Naive thymus-derived CD4-positive, alpha-beta T cell (primary cell): ENCODE data around the gene SLC25A4. TPM values are rescaled to one million over a fixed set of nuclear protein-coding genes. Genes with fewer than 3 reads are reported as not detected.

Experiments
- ATAC-seq: fragments of 150-1000 bp; cut with Tn5 transposase; 2 replicates; pipeline ENCODE4 v1.10.0; 2021; ENCODE audit warnings: mild to moderate bottlenecking, moderate library complexity
- CTCF ChIA-PET: fragments of 350-600 bp; sonication (Branson Sonifier 250); formaldehyde crosslinking; loops from one replicate; lab custom pipeline; 2021; ENCODE audit warnings: antibody characterized with exemption; lab: Charles Lee
- POLR2A ChIA-PET: fragments of 350-600 bp; sonication (Branson Sonifier 250); formaldehyde crosslinking; loops from one replicate; lab custom pipeline; 2021; ENCODE audit warnings: antibody characterized with exemption, inconsistent platforms; lab: Charles Lee
- DNase-seq, 9 donors: peaks; one replicate each; pipeline versions ENCODE4 v3.0.0 to v3.0.0-alpha.2; 2020 to 2022; ENCODE audit warnings: mixed read lengths in 1 of 9
- H3K27ac ChIP-seq: one replicate; pipeline ENCODE4 v1.7.0; 2013; ENCODE audit warnings: mild to moderate bottlenecking, low read depth, low read length, moderate library complexity
- H3K27me3 ChIP-seq, 2 donors: one replicate each; pipeline ENCODE4 v1.7.0; 2013; ENCODE audit warnings: low read length in 2 of 2, mild to moderate bottlenecking in 2 of 2, moderate library complexity in 2 of 2; ENCODE audit not compliant: control insufficient read depth in 2 of 2, insufficient read depth in 2 of 2
- H3K36me3 ChIP-seq, 3 experiments: 1 replicate in 2 of 3; 2 replicates in 1 of 3; pipeline ENCODE4 v1.7.0; 2013; ENCODE audit warnings: low read length in 3 of 3, mild to moderate bottlenecking in 3 of 3, moderate library complexity in 1 of 3; ENCODE audit not compliant: insufficient read depth in 3 of 3, control insufficient read depth in 2 of 3
- H3K4me1 ChIP-seq, 2 donors: one replicate each; pipeline ENCODE4 v1.7.0; 2013; ENCODE audit warnings: low read length in 2 of 2, mild to moderate bottlenecking in 2 of 2, moderate library complexity in 1 of 2; ENCODE audit not compliant: control insufficient read depth in 2 of 2, insufficient read depth in 2 of 2
- H3K4me3 ChIP-seq: 2 replicates; pipeline ENCODE4 v1.7.0; 2013; ENCODE audit warnings: mild to moderate bottlenecking, low read length
- H3K9me3 ChIP-seq, 3 experiments: 1 replicate in 2 of 3; 2 replicates in 1 of 3; pipeline ENCODE4 v1.7.0; 2013; ENCODE audit warnings: low read length in 3 of 3; ENCODE audit not compliant: control insufficient read depth in 2 of 3
- H3K27ac Mint-ChIP-seq, 9 donors: one replicate each; pipeline ENCODE4 v1.8.0; 2020 to 2022; ENCODE audit warnings: mixed read lengths in 9 of 9, mild to moderate bottlenecking in 8 of 9, moderate library complexity in 5 of 9, inconsistent platforms in 2 of 9
- H3K27me3 Mint-ChIP-seq, 5 donors: one replicate each; pipeline ENCODE4 v1.8.0; 2021 to 2022; ENCODE audit warnings: mixed read lengths in 5 of 5, mild to moderate bottlenecking in 1 of 5
- H3K36me3 Mint-ChIP-seq, 5 donors: one replicate each; pipeline ENCODE4 v1.8.0; 2020 to 2022; ENCODE audit warnings: mixed read lengths in 5 of 5, mild to moderate bottlenecking in 3 of 5, inconsistent platforms in 1 of 5
- H3K4me1 Mint-ChIP-seq, 7 donors: one replicate each; pipeline ENCODE4 v1.8.0; 2020 to 2022; ENCODE audit warnings: mixed read lengths in 7 of 7, mild to moderate bottlenecking in 3 of 7, inconsistent platforms in 1 of 7
- H3K4me3 Mint-ChIP-seq, 10 donors: one replicate each; pipeline ENCODE4 v1.8.0; 2020 to 2022; ENCODE audit warnings: mild to moderate bottlenecking in 10 of 10, mixed read lengths in 10 of 10, moderate library complexity in 6 of 10, inconsistent platforms in 2 of 10
- H3K9me3 Mint-ChIP-seq, 11 donors: one replicate each; pipeline ENCODE4 v1.8.0; 2020 to 2022; ENCODE audit warnings: mixed read lengths in 11 of 11, mild to moderate bottlenecking in 4 of 11, inconsistent platforms in 1 of 11, moderate library complexity in 1 of 11
- intact Hi-C, 2 donors: fragments of 100-400 bp; cut with micrococcal nuclease; formaldehyde crosslinking; loops; one replicate each; pipeline ENCODE4 v1.15.1; 2023
- polyA plus RNA-seq, 2 donors: library from polyadenylated mRNA; unstranded; fragments of 300-500 nt; fragmentation: Illumina TruSeq; gene quantifications; one replicate each; pipeline ENCODE4 v1.2.3, GENCODE V29; 2021
- total RNA-seq, 6 experiments: library from RNA in 5 of 6; stranded (reverse) in 5 of 6; gene quantifications; 1 replicate in 5 of 6; 2 replicates in 1 of 6; pipeline ENCODE4 v1.2.3 and lab custom pipeline; 2021 to 2026

The SLC25A4 gene
- total and polyA plus RNA-seq, 7 experiments from 2014 or later: 0.60 to 7.2 (median 3.8) TPM

- Histone ChIP-seq H3K9me3 (no peaks in the 10 kb centered on the region), H3K27me3 (no peaks in the 10 kb centered on the region), H3K36me3 (peaks cover 0 to 7% (median 0%) of the 10 kb centered on the region in 3 experiments), H3K4me1 (peaks cover 0 to 4% of the 10 kb centered on the region in 2 donors), H3K4me3 (no peak overlapping the region), H3K27ac (no peak overlapping the region)
- ATAC-seq (no peak), DNase-seq (no peak)
- no peak overlapping the region for H3K4me3 Mint-ChIP-seq
- H3K4me1 Mint-ChIP-seq: peaks cover 0 to 8% (median 0%) of the 10 kb centered on the region in 7 donors
- intact Hi-C loops: no loop called here
- ChIA-PET POLR2A (no interaction called here), CTCF (no interaction called here)
- H3K27ac Mint-ChIP-seq: no peak overlapping the region
- H3K9me3 Mint-ChIP-seq: no peaks in the 10 kb centered on the region
- H3K36me3 Mint-ChIP-seq: peaks cover 0 to 38% (median 21%) of the 10 kb centered on the region in 5 donors
- H3K27me3 Mint-ChIP-seq: peaks cover 0 to 6% (median 0%) of the 10 kb centered on the region in 5 donors
Measured at GRCh38 chr4:185151296-185151695, 8.2 kb downstream of the SLC25A4 start.

- Mint-ChIP-seq H3K9me3 (peaks cover 0 to 2% (median 0%) of the 10 kb centered on the region in 11 donors), H3K4me3 (peak overlapping the region; percentile 40 to 79 (median 66)), H3K27me3 (peaks cover 0 to 18% (median 0%) of the 10 kb centered on the region in 5 donors), H3K4me1 (peaks cover 13 to 26% (median 20%) of the 10 kb centered on the region in 7 donors), H3K36me3 (peaks cover 12 to 49% (median 43%) of the 10 kb centered on the region in 5 donors), H3K27ac (peak overlapping the region in 7 of 9 donors; percentile 21 to 82 (median 48))
- H3K4me3 ChIP-seq: peak overlapping the region; percentile 0
- peaks cover 14% of the 10 kb centered on the region in 2 donors for H3K4me1 ChIP-seq
- ATAC-seq (peak; percentile 81), DNase-seq (peak in 7 of 9 donors; percentile 29 to 77 (median 71))
- POLR2A ChIA-PET: interaction anchor here (0.7 kb wide), 1 partner anchor 23 kb away, joined by 5 read pairs; the partner anchor contains the start of gene SLC25A4
- H3K27ac ChIP-seq: no peak overlapping the region
- intact Hi-C loops: loop anchor here (1.0 to 5.0 kb wide), 5 partner anchors 17 to 37 kb away; partner anchors contain the start of genes CFAP97 (in 2 of the 2) and SLC25A4 (in 2 of the 2)
- CTCF ChIA-PET: interaction anchor here (0.9 kb wide), 1 partner anchor 160 kb away, joined by 3 read pairs; no protein-coding TSS in a partner anchor
- no peaks in the 10 kb centered on the region for H3K27me3 ChIP-seq
- H3K36me3 ChIP-seq: peaks cover 12 to 30% (median 13%) of the 10 kb centered on the region in 3 experiments
- H3K9me3 ChIP-seq: no peaks in the 10 kb centered on the region
Measured at GRCh38 chr4:185165605-185166063, 22.6 kb downstream of the SLC25A4 start.

- Histone ChIP-seq H3K9me3 (no peaks in the 10 kb centered on the region), H3K27ac (no peak overlapping the region), H3K4me3 (no peak overlapping the region), H3K27me3 (no peaks in the 10 kb centered on the region), H3K36me3 (peaks cover 10 to 25% (median 12%) of the 10 kb centered on the region in 3 experiments), H3K4me1 (peaks cover 14% of the 10 kb centered on the region in 2 donors)
- no peak overlapping the region for H3K27ac Mint-ChIP-seq
- intact Hi-C loops: loop anchor here in 1 of 2 donors (5.0 kb wide), 1 partner anchor 35 kb away; the partner anchor contains the start of gene CFAP97
- CTCF ChIA-PET: interaction anchor here (0.7 to 0.8 kb wide), 2 partner anchors 24 to 61 kb away, joined by 3 read pairs; partner anchors contain the start of gene SLC25A4
- H3K9me3 Mint-ChIP-seq: peaks cover 0 to 2% (median 0%) of the 10 kb centered on the region in 11 donors
- ATAC-seq: no peak
- peaks cover 12 to 49% (median 46%) of the 10 kb centered on the region in 5 donors for H3K36me3 Mint-ChIP-seq
- no peak overlapping the region for H3K4me3 Mint-ChIP-seq
- H3K4me1 Mint-ChIP-seq: peaks cover 16 to 26% (median 22%) of the 10 kb centered on the region in 7 donors
- DNase-seq: no peak
- POLR2A ChIA-PET: interaction anchor here (0.6 kb wide), 1 partner anchor 15 kb away, joined by 3 read pairs; no protein-coding TSS in a partner anchor
- H3K27me3 Mint-ChIP-seq: peaks cover 0 to 18% (median 5%) of the 10 kb centered on the region in 5 donors
Measured at GRCh38 chr4:185167234-185167633, 24.2 kb downstream of the SLC25A4 start.

- POLR2A ChIA-PET: no interaction called here
- H3K27ac Mint-ChIP-seq: no peak overlapping the region
- CTCF ChIA-PET: no interaction called here
- H3K36me3 Mint-ChIP-seq: peaks cover 20 to 61% (median 57%) of the 10 kb centered on the region in 5 donors
- H3K4me1 ChIP-seq: peaks cover under 1 to 3% of the 10 kb centered on the region in 2 donors
- H3K4me3 ChIP-seq: no peak overlapping the region
- no peaks in the 10 kb centered on the region for H3K9me3 ChIP-seq
- DNase-seq: no peak
- intact Hi-C loops: no loop called here
- ATAC-seq: no peak
- no peak overlapping the region for H3K4me3 Mint-ChIP-seq
- H3K27ac ChIP-seq: no peak overlapping the region
- no peaks in the 10 kb centered on the region for H3K27me3 ChIP-seq
- peaks cover 0 to 33% (median 3%) of the 10 kb centered on the region in 3 experiments for H3K36me3 ChIP-seq
- H3K27me3 Mint-ChIP-seq: peaks cover 0 to 10% (median 5%) of the 10 kb centered on the region in 5 donors
- H3K4me1 Mint-ChIP-seq: peaks cover 3 to 14% (median 6%) of the 10 kb centered on the region in 7 donors
- H3K9me3 Mint-ChIP-seq: peaks cover 0 to 1% (median 0%) of the 10 kb centered on the region in 11 donors
Measured at GRCh38 chr4:185171373-185172071, 28.5 kb downstream of the SLC25A4 start.

GRCh38 chr4:185179488-185179887 lies 36.4 kb downstream of the SLC25A4 start:
- ChIA-PET CTCF (no interaction called here), POLR2A (no interaction called here)
- H3K4me3 Mint-ChIP-seq: no peak overlapping the region
- H3K4me3 ChIP-seq: no peak overlapping the region
- peaks cover under 1 to 40% (median 22%) of the 10 kb centered on the region in 7 donors for H3K4me1 Mint-ChIP-seq
- no peaks in the 10 kb centered on the region for H3K27me3 ChIP-seq
- H3K27ac ChIP-seq: no peak overlapping the region
- H3K27ac Mint-ChIP-seq: no peak overlapping the region
- DNase-seq: no peak
- no peaks in the 10 kb centered on the region for H3K27me3 Mint-ChIP-seq
- peaks cover 0 to 9% (median 0%) of the 10 kb centered on the region in 3 experiments for H3K36me3 ChIP-seq
- no peaks in the 10 kb centered on the region for H3K4me1 ChIP-seq
- ATAC-seq: no peak
- H3K36me3 Mint-ChIP-seq: peaks cover 8 to 36% (median 23%) of the 10 kb centered on the region in 5 donors
- H3K9me3 Mint-ChIP-seq: no peaks in the 10 kb centered on the region
- no peaks in the 10 kb centered on the region for H3K9me3 ChIP-seq
- intact Hi-C loops: no loop called here

GRCh38 chr4:185182239-185182638 lies 39.2 kb downstream of the SLC25A4 start:
- H3K4me3 Mint-ChIP-seq: peak overlapping the region in 1 of 10 donors; percentile 5
- peaks cover 17 to 61% (median 36%) of the 10 kb centered on the region in 7 donors for H3K4me1 Mint-ChIP-seq
- H3K27ac Mint-ChIP-seq: no peak overlapping the region
- no peak overlapping the region for H3K27ac ChIP-seq
- DNase-seq (no peak), ATAC-seq (no peak)
- intact Hi-C loops: loop anchor here (2.0 kb wide), 3 partner anchors 17 to 415 kb away; no protein-coding TSS in a partner anchor
- POLR2A ChIA-PET: interaction anchor here (0.6 kb wide), 2 partner anchors 19 to 20 kb away, joined by 3 to 4 read pairs; no protein-coding TSS in a partner anchor
- peaks cover 0 to 25% (median 11%) of the 10 kb centered on the region in 5 donors for H3K36me3 Mint-ChIP-seq
- H3K27me3 ChIP-seq: no peaks in the 10 kb centered on the region
- H3K27me3 Mint-ChIP-seq: no peaks in the 10 kb centered on the region
- H3K4me3 ChIP-seq: no peak overlapping the region
- CTCF ChIA-PET: interaction anchor here (0.6 to 1.9 kb wide), 2 partner anchors 47 to 1708 kb away, joined by 5 read pairs; no protein-coding TSS in a partner anchor
- no peaks in the 10 kb centered on the region for H3K9me3 Mint-ChIP-seq
- no peaks in the 10 kb centered on the region for H3K9me3 ChIP-seq
- no peaks in the 10 kb centered on the region for H3K36me3 ChIP-seq
- no peaks in the 10 kb centered on the region for H3K4me1 ChIP-seq
